ENCODE measurements around the gene SLC35D3.
"Not testable (repeated sequence)": the region's sequence is repeated elsewhere in the genome, so short reads cannot be mapped to it uniquely, and the experiment has no call there.

SLC35D3 gene

GRCh38 chr6:136923116-136923953 lies 1.2 kb downstream of the SLC35D3 start:
- no peak for DNase-seq

- DNase-seq, result no peak
Observed at GRCh38 chr6:136923954-136924673, 2.0 kb downstream of the SLC35D3 start.

GRCh38 chr6:136926383-136926782 lies 4.3 kb downstream of the SLC35D3 start:
- no peak for DNase-seq

- DNase-seq, result no peak
Observed at GRCh38 chr6:136927292-136927691, 5.2 kb downstream of the SLC35D3 start.

- DNase-seq, result no peak
Observed at GRCh38 chr6:136930528-136930927, 8.4 kb downstream of the SLC35D3 start.

GRCh38 chr6:136932599-136932998 lies 10.5 kb downstream of the SLC35D3 start:
- no peak for DNase-seq

GRCh38 chr6:136945072-136945471 lies 23.0 kb downstream of the SLC35D3 start:
- no peak for DNase-seq

GRCh38 chr6:136945711-136946121 lies 23.6 kb downstream of the SLC35D3 start:
- DNase-seq, result no peak

- no peak for DNase-seq
Observed at GRCh38 chr6:136947037-136947436, 24.9 kb downstream of the SLC35D3 start.

- DNase-seq, result not testable (repeated sequence)
Observed at GRCh38 chr6:136949957-136950356, 27.9 kb downstream of the SLC35D3 start.

- no peak for DNase-seq
Observed at GRCh38 chr6:136950436-136951126, 28.5 kb downstream of the SLC35D3 start.

GRCh38 chr6:136952714-136953260 lies 30.7 kb downstream of the SLC35D3 start:
- DNase-seq, result no peak

- no peak for DNase-seq
Observed at GRCh38 chr6:136955123-136955522, 33.0 kb downstream of the SLC35D3 start.

GRCh38 chr6:136956590-136957544 lies 34.8 kb downstream of the SLC35D3 start:
- no peak for DNase-seq

- DNase-seq, result no peak
Observed at GRCh38 chr6:136958168-136958567, 36.1 kb downstream of the SLC35D3 start.

- no peak for DNase-seq
Observed at GRCh38 chr6:136959471-136959891, 37.4 kb downstream of the SLC35D3 start.

- not testable (repeated sequence) for DNase-seq
Observed at GRCh38 chr6:136959935-136960334, 37.8 kb downstream of the SLC35D3 start.

- DNase-seq, result no peak
Observed at GRCh38 chr6:136960781-136961180, 38.7 kb downstream of the SLC35D3 start.

- no peak for DNase-seq
Observed at GRCh38 chr6:136961848-136962247, 39.7 kb downstream of the SLC35D3 start.

GRCh38 chr6:136962661-136963060 lies 40.6 kb downstream of the SLC35D3 start:
- no peak for DNase-seq

GRCh38 chr6:136963259-136963658 lies 41.2 kb downstream of the SLC35D3 start:
- DNase-seq, result no peak

- no peak for DNase-seq
Observed at GRCh38 chr6:136964398-136964797, 42.3 kb downstream of the SLC35D3 start.

Data from fibroblast of upper back skin (primary cell).